ENCODE measurements around the gene SSTR5. TPM values are rescaled to one million over a fixed set of nuclear protein-coding genes. Genes with fewer than 3 reads are reported as not detected.
"Not testable (repeated sequence)": the region's sequence is repeated elsewhere in the genome, so short reads cannot be mapped to it uniquely, and the experiment has no call there.

The SSTR5 gene
- total RNA-seq, 1 donor from 2014 or later: not detected

GRCh38 chr16:1082952-1083675 is 10.6 kb downstream of the SSTR5 start:
- intact Hi-C loops (cut with micrococcal nuclease): no loop called here
- no peak for ATAC-seq (ENCODE audit: low read depth)
- CTCF ChIA-PET: no interaction called here
- no peak overlapping the region for H3K27ac Mint-ChIP-seq
- no peaks in the 10 kb centered on the region for H3K4me1 Mint-ChIP-seq
- peaks cover 3% of the 10 kb centered on the region for H3K36me3 Mint-ChIP-seq (ENCODE audit: low read depth)
- peaks cover 10% of the 10 kb centered on the region for H3K9me3 Mint-ChIP-seq
- DNase-seq: no peak
- TF ChIP-seq CTCF (IDR thresholded peaks at IDR 0.05): no peak
- H3K4me3 Mint-ChIP-seq: no peak overlapping the region
- POLR2A ChIA-PET: no interaction called here
- peaks cover 9% of the 10 kb centered on the region for H3K27me3 Mint-ChIP-seq

GRCh38 chr16:1084971-1085370 is 12.4 kb downstream of the SSTR5 start:
- ATAC-seq (ENCODE audit: low read depth): no peak
- H3K4me3 Mint-ChIP-seq: no peak overlapping the region
- no peak overlapping the region for H3K27ac Mint-ChIP-seq
- TF ChIP-seq CTCF (IDR thresholded peaks at IDR 0.05): no peak
- ChIA-PET CTCF (no interaction called here), POLR2A (no interaction called here)
- peaks cover 10% of the 10 kb centered on the region for H3K9me3 Mint-ChIP-seq
- intact Hi-C loops (cut with micrococcal nuclease): no loop called here
- H3K4me1 Mint-ChIP-seq: no peaks in the 10 kb centered on the region
- DNase-seq: no peak
- peaks cover 16% of the 10 kb centered on the region for H3K27me3 Mint-ChIP-seq
- H3K36me3 Mint-ChIP-seq (ENCODE audit: low read depth): peaks cover 3% of the 10 kb centered on the region

DNA sequence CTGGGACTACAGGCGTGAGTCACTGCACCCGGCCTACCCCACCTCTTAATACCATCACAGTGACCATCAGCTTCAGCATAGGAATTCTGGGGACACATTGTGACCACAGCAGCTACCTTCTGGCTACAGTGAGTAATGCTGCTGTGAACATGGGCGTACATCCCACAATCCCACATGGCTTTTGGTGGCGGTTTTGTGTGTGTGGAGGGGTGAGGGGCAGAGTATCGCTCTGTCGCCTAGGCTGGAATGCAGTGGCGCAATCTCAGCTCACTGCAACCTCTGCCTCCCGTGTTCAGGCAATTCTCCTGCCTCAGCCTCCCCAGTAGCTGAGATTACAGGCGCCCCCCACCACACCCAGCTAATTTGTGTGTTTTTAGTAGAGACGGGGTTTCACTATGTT is 13.9 kb downstream of the SSTR5 start:
- H3K4me3 Mint-ChIP-seq; H3K4me1 Mint-ChIP-seq; CTCF ChIA-PET; ATAC-seq (ENCODE audit: low read depth); POLR2A ChIA-PET; intact Hi-C loops (cut with micrococcal nuclease); H3K36me3 Mint-ChIP-seq (ENCODE audit: low read depth); H3K27ac Mint-ChIP-seq; DNase-seq: not testable (repeated sequence)
- Mint-ChIP-seq H3K9me3 (peaks cover 10% of the 10 kb centered on the region), H3K27me3 (peaks cover 16% of the 10 kb centered on the region)

DNA sequence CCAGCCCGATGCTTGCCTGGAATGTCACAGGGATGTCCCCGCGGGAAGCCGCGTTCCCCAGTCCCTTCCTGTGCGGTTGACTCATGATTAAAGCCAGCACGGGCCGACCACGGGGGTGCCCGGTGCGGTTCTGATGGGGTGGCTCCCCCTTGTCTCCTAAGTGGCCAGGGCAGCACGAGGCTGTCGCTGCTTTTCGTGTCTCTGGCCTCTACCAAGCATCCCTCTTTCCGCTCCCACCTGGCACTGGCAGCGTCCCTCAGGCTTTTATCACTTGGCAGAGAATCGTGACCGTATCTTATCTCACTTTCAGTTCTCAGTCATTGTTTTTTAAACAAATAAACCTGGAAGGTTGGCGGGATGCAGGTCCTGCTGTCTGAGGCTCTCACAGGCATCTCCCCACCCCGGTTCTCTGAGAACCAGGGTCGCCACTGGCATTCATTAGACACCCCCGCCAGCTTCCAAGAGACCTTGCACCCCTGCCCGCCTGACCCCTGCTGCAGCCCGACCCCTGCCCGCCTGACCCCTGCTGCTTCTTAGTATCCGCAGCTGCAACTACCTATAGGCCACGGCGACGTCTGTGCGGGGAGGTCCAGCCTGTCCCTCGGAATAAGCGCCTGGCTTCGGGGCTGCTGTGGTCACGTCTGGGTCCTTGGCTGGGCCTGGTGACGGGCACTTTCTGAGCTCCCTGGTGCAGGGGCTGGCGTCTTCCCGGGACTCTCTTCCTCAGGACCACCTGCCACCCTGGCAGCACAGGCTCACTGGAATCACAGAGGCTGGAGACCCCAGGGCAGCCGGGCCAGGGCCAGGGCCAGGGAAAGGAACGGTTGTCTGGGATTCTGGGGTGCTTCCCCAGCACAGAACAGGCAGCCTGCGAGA is 16.0 kb downstream of the SSTR5 start:
- DNase-seq (no peak), ATAC-seq (ENCODE audit: low read depth) (no peak)
- ChIA-PET CTCF (no interaction called here), POLR2A (no interaction called here)
- H3K27ac Mint-ChIP-seq: no peak overlapping the region
- peaks cover 3% of the 10 kb centered on the region for H3K36me3 Mint-ChIP-seq (ENCODE audit: low read depth)
- intact Hi-C loops (cut with micrococcal nuclease): no loop called here
- peaks cover 10% of the 10 kb centered on the region for H3K9me3 Mint-ChIP-seq
- no peak for TF ChIP-seq CTCF (IDR thresholded peaks at IDR 0.05)
- peaks cover 10% of the 10 kb centered on the region for H3K27me3 Mint-ChIP-seq
- H3K4me3 Mint-ChIP-seq: no peak overlapping the region
- H3K4me1 Mint-ChIP-seq: no peaks in the 10 kb centered on the region

DNA sequence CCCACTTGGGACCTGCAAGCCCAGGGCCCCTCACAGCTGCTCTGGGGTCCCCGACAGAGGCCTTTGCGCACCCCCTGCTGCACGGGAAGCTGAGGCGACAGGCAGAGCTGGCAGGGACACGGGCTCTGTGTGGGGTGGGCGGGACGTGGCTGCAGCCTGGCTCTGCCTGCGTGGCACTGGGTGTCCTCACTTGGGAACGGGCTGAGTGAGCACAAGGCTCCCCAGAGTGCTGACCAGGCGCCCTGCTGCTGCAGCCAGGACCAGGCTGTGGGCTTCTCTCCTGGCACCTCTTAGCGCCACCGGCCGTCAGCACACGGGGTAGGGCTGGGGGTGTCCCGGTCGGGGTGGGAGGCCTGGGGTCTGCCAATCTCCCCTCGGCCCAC is 16.9 kb downstream of the SSTR5 start:
- no peak overlapping the region for H3K4me3 Mint-ChIP-seq
- ATAC-seq (ENCODE audit: low read depth) (no peak), DNase-seq (no peak)
- TF ChIP-seq CTCF (IDR thresholded peaks at IDR 0.05): no peak
- H3K9me3 Mint-ChIP-seq: peaks cover 10% of the 10 kb centered on the region
- no peak overlapping the region for H3K27ac Mint-ChIP-seq
- intact Hi-C loops (cut with micrococcal nuclease): no loop called here
- peaks cover 9% of the 10 kb centered on the region for H3K27me3 Mint-ChIP-seq
- ChIA-PET POLR2A (no interaction called here), CTCF (no interaction called here)
- no peaks in the 10 kb centered on the region for H3K4me1 Mint-ChIP-seq
- peaks cover 3% of the 10 kb centered on the region for H3K36me3 Mint-ChIP-seq (ENCODE audit: low read depth)
